GM06990 (cell line): Measurements from ENCODE around the gene PRPF40B.

Source experiments
- DNase-seq: peaks from one replicate; pipeline ENCODE4 v3.0.0-alpha.2; 2011; ENCODE audit not compliant: insufficient read length; ENCODE audit errors: extremely low read depth
- H3K27me3 ChIP-seq: replicated peaks from 2 replicates; pipeline ENCODE4 v1.6.0; 2011; ENCODE audit warnings: low read length; ENCODE audit not compliant: control insufficient read depth, insufficient read depth
- H3K36me3 ChIP-seq: 2 replicates; pipeline ENCODE4 v1.5.1; 2011; ENCODE audit warnings: low read length; ENCODE audit not compliant: control insufficient read depth, insufficient read depth
- H3K4me3 ChIP-seq: replicated peaks from 2 replicates; pipeline ENCODE4 v1.5.1; 2011; ENCODE audit warnings: low read depth, mild to moderate bottlenecking, control low read depth, low read length
- TF ChIP-seq, protein P1 (sequence below): IDR thresholded peaks from 2 replicates; pipeline ENCODE4 v1.5.1; 2011; ENCODE audit warnings: low read length, control low read depth, mild to moderate bottlenecking, inconsistent platforms; ENCODE audit not compliant: insufficient read depth, poor library complexity, severe bottlenecking

Gene PRPF40B

DNA sequence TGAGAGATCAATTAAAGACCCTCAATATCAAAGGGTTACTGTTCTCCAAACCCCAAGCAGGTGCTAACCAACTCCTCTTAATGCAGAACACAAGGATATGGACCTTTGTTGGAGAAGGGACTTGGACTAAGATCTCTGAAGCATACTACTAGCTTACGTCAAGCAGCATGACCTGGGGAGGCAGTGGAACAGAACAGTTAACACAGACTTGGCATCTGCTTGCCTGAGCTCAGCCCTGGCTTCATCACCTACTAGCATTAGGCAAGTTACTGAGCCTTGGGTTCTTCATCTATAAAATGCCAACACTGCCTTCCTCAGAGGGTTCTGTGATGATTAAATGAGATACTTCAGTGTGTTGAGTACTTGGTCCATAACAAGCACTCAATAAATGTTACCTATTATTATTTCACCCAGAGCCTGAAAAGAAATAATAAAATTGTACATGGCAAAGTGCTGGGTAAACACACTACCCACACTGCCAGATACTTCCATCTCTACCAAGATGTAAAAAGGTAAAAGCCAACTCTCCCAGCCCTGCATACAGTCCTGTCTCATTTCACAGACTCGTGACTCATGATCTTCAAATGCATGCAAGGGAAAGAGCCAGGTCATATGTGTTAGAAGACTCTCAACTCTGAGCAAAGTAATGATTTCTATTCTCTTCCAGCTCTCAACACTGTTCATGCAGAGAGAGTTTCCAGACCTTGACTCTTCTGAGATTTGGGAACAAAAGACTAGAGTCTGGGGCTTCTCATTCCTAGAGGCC, 44.1 kb downstream of the PRPF40B start:
- Histone ChIP-seq H3K36me3 (peaks cover 6% of the 10 kb centered on the region), H3K27me3 (no peaks in the 10 kb centered on the region), H3K4me3 (no peak overlapping the region)
- no peak for DNase-seq
- TF ChIP-seq, protein P1, sequence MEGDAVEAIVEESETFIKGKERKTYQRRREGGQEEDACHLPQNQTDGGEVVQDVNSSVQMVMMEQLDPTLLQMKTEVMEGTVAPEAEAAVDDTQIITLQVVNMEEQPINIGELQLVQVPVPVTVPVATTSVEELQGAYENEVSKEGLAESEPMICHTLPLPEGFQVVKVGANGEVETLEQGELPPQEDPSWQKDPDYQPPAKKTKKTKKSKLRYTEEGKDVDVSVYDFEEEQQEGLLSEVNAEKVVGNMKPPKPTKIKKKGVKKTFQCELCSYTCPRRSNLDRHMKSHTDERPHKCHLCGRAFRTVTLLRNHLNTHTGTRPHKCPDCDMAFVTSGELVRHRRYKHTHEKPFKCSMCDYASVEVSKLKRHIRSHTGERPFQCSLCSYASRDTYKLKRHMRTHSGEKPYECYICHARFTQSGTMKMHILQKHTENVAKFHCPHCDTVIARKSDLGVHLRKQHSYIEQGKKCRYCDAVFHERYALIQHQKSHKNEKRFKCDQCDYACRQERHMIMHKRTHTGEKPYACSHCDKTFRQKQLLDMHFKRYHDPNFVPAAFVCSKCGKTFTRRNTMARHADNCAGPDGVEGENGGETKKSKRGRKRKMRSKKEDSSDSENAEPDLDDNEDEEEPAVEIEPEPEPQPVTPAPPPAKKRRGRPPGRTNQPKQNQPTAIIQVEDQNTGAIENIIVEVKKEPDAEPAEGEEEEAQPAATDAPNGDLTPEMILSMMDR, result no peak

DNA sequence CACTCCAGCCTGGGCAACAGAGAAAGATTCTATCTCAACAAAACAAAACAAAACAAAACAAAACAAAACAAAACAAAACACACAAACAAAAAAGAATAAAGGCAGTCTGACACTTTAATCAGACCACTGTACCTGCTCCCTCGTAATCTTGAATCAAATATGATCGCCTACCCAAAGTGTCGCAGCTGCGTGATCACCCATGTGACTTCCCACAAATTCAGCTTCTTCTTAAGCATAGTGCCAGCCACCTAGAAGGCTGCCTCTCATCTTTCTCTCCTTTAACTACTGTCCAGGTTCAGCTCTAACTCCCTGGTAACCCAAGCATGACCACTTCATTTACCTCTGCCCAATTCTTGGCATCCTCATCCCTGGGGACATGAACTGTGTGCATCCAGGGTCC, 46.4 kb downstream of the PRPF40B start:
- TF ChIP-seq, protein P1, result no peak
- Histone ChIP-seq H3K27me3 (no peaks in the 10 kb centered on the region), H3K36me3 (peaks cover 6% of the 10 kb centered on the region), H3K4me3 (no peak overlapping the region)
- no peak for DNase-seq

DNA sequence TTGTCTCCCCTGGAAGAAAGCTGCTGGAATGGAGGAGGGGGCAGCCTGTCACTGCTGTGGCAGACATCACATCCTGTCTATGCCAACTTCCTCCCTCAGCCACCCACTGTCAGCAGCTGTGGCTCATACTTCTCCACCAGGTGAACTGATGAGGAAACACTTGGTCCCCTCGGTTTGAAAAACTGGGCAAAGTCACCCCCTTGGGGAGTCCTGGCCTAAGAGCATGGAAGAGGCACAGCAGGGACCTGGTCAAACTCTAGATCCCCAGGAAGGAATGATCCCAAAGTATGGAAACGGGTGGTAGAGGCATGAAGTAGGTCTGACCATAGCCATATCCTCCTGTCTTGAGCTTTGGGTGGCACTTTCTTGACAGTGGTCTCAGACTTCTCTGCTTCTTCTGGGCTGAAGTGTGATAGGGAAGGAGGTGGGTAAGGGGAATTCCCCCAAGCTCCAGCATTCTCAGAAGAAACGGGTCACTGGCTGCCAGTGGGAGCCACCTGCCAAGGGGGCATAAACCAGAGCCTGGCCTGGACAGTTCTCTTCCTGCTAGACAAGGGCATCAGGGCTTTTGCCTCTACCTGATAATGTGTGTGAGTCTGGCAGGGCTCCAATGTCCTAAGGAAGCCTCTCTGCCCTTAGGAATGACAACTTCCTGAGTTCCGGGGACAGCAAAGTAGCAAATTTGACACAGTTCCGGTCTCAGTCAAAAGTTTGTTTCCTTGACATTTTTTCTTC, 47.8 kb downstream of the PRPF40B start:
- H3K4me3 ChIP-seq, result no peak overlapping the region; the same call in 1 of the 2 replicates
- peak; percentile 44 for DNase-seq
- H3K27me3 ChIP-seq, result no peaks in the 10 kb centered on the region
- TF ChIP-seq, protein P1, result no peak
- H3K36me3 ChIP-seq, result peaks cover 4% of the 10 kb centered on the region; the same call in 1 of the 2 replicates

DNA sequence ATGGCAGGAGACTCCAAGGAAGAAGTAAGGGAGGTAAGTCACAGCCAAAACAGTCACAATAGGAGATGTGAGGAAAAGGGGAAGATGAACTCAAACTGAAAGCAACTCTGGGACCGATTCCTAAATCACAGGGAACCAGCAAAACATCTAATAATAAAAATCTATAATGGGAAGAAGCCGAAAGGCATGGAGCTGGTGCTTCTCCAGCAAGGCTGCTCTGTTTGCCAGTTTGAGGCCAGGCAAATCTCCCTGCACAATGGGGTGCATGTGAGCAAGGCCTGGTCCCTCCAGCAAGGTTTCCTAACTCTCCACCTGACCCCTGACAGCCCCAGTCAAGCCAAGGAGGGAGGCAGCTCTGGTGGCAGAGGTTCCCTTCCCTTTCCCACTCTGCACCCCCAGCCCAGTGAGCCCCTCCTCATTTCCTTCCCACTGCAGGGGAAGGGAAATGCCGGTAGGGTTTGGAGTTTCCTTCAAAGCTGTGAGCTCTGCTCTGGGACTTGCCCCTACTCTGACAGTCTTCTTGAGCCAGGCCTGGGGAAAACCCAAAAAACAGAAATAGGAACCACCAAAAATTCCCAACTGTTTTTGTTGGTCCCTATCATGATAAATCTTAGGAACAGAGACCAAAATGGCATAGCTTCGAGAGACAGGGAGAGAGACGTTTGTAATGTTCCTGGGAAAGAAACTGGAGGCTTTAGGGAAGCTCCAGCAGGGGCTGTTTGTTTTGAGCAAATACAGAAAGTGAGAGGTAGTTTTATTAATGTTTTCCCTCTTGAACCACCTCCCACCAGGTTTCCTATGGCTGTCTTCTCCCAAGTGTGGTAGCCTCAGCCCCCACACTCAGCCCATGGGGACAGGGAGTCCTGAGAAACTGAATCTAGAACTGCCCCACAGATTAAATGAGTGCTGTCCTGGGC, 49.2 kb downstream of the PRPF40B start:
- no peaks in the 10 kb centered on the region for H3K27me3 ChIP-seq
- peak; percentile 42 for DNase-seq
- TF ChIP-seq, protein P1, result no peak
- 0 out of 2 replicates have a peak overlapping the region, but pooled peaks have one; percentile 5 for H3K4me3 ChIP-seq
- 0 out of 2 replicates have a peak, but pooled peaks cover 1% of the 10 kb centered on the region for H3K36me3 ChIP-seq
